ENCODE data around the gene SYNDIG1L. TPM values are rescaled to one million over a fixed set of nuclear protein-coding genes. Genes with fewer than 3 reads are reported as not detected.

Gene SYNDIG1L
- total and polyA plus RNA-seq, 2 donors from 2014 or later = 0.13 to 0.47 TPM

DNA sequence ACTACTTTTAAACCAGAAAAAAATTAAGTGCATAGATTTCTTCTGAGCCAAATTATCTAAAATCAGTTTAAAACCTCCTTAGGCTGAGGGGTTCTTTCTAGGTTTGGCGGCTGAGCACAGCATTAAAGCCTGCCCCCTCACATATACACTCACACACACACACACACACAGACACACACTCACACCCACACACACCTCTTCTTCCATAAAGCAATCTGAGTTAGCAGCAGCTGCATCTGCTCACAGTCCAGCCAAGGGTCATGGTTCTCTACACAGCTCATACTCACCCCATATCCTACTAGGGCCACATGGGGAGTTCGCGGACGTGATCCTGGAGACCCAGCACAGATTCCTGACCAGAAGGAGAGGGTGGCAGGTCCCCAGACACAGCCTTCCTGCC lies 12.4 kb downstream of the SYNDIG1L start:
- H3K9me3 ChIP-seq (ENCODE audit: control insufficient read depth in 2 of 3, insufficient read depth in 1 of 3, low read length in 3 of 3) = no peaks in the 10 kb centered on the region
- TF ChIP-seq, protein P1, sequence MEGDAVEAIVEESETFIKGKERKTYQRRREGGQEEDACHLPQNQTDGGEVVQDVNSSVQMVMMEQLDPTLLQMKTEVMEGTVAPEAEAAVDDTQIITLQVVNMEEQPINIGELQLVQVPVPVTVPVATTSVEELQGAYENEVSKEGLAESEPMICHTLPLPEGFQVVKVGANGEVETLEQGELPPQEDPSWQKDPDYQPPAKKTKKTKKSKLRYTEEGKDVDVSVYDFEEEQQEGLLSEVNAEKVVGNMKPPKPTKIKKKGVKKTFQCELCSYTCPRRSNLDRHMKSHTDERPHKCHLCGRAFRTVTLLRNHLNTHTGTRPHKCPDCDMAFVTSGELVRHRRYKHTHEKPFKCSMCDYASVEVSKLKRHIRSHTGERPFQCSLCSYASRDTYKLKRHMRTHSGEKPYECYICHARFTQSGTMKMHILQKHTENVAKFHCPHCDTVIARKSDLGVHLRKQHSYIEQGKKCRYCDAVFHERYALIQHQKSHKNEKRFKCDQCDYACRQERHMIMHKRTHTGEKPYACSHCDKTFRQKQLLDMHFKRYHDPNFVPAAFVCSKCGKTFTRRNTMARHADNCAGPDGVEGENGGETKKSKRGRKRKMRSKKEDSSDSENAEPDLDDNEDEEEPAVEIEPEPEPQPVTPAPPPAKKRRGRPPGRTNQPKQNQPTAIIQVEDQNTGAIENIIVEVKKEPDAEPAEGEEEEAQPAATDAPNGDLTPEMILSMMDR (IDR thresholded peaks at IDR 0.05; ENCODE audit: borderline replicate concordance, extremely low read depth, insufficient read depth) = no peak
- peak in 3 of 5 donors; percentile 32 to 71 (median 62) for DNase-seq
- H3K4me1 ChIP-seq (ENCODE audit: control insufficient read depth in 2 of 3, insufficient read depth in 2 of 3, low read depth in 1 of 3, low read length in 3 of 3) = no peaks in the 10 kb centered on the region
- intact Hi-C loops (cut with DNase I) = no loop called here
- no peak overlapping the region for H3K27ac ChIP-seq (ENCODE audit: low read depth in 2 of 2, low read length in 2 of 2)
- H3K9ac ChIP-seq (ENCODE audit: low read length in 3 of 3) = no peak overlapping the region
- H3K4me3 ChIP-seq (ENCODE audit: low read length in 3 of 3) = no peak overlapping the region
- FAIRE-seq = no peak
- no peaks in the 10 kb centered on the region for H3K27me3 ChIP-seq (ENCODE audit: control insufficient read depth, insufficient read depth, low read length)
- no peaks in the 10 kb centered on the region for H3K36me3 ChIP-seq (ENCODE audit: control insufficient read depth in 2 of 3, insufficient read depth in 3 of 3, low read length in 3 of 3)

DNA sequence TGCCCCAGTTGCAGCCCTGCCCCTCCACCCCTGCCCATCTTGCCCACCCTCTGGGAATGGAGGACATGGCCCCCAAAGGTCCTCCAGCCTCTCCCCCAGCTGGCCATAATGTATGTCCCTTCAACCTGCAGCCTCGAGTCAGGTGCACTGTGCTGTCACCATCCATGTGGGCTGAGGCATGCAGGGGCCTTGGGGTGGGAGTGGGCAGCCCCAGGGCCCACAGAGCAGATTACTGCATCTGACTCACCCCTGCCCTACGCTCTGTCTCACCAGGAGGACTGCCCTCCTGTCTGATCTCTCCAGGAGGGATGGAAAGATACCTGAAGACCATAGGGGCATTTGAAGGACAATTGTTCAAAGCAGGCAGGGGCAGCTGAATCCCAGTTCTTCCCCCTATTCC lies 13.3 kb downstream of the SYNDIG1L start:
- TF ChIP-seq, protein P1 (IDR thresholded peaks at IDR 0.05; ENCODE audit: borderline replicate concordance, extremely low read depth, insufficient read depth) = no peak
- Histone ChIP-seq H3K4me1 (ENCODE audit: control insufficient read depth in 2 of 3, insufficient read depth in 2 of 3, low read depth in 1 of 3, low read length in 3 of 3) (no peaks in the 10 kb centered on the region), H3K27me3 (ENCODE audit: control insufficient read depth, insufficient read depth, low read length) (no peaks in the 10 kb centered on the region), H3K36me3 (ENCODE audit: control insufficient read depth in 2 of 3, insufficient read depth in 3 of 3, low read length in 3 of 3) (no peaks in the 10 kb centered on the region), H3K4me3 (ENCODE audit: low read length in 3 of 3) (no peak overlapping the region), H3K27ac (ENCODE audit: low read depth in 2 of 2, low read length in 2 of 2) (no peak overlapping the region), H3K9ac (ENCODE audit: low read length in 3 of 3) (no peak overlapping the region), H3K9me3 (ENCODE audit: control insufficient read depth in 2 of 3, insufficient read depth in 1 of 3, low read length in 3 of 3) (no peaks in the 10 kb centered on the region)
- FAIRE-seq = no peak
- intact Hi-C loops (cut with DNase I) = no loop called here
- peak in 1 of 5 donors; percentile 51 for DNase-seq

DNA sequence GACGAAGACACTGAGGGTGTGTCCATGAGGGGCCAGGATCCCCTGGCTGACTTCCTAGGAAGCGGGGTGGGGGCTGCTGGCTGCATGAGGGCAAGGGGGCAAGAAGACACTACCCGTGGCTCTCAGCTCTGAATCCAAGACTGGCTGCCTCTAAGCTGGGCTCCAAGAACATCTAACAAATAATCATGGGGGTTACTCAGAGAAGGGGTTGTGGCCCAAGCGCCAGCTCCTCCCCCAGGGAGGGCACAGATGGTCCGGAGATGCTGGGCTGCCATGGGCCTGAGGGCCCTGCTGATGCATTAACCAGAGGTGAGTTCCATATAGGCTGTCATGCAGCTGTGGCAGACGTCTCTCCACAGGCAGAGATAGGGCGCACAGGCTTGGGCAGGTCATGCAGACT lies 14.3 kb downstream of the SYNDIG1L start:
- Histone ChIP-seq H3K4me3 (ENCODE audit: low read length in 3 of 3) (no peak overlapping the region), H3K9ac (ENCODE audit: low read length in 3 of 3) (no peak overlapping the region), H3K4me1 (ENCODE audit: control insufficient read depth in 2 of 3, insufficient read depth in 2 of 3, low read depth in 1 of 3, low read length in 3 of 3) (no peaks in the 10 kb centered on the region), H3K36me3 (ENCODE audit: control insufficient read depth in 2 of 3, insufficient read depth in 3 of 3, low read length in 3 of 3) (no peaks in the 10 kb centered on the region), H3K27me3 (ENCODE audit: control insufficient read depth, insufficient read depth, low read length) (no peaks in the 10 kb centered on the region), H3K27ac (ENCODE audit: low read depth in 2 of 2, low read length in 2 of 2) (no peak overlapping the region), H3K9me3 (ENCODE audit: control insufficient read depth in 2 of 3, insufficient read depth in 1 of 3, low read length in 3 of 3) (no peaks in the 10 kb centered on the region)
- DNase-seq = peak in 1 of 5 donors; percentile 39
- TF ChIP-seq, protein P1 (IDR thresholded peaks at IDR 0.05; ENCODE audit: borderline replicate concordance, extremely low read depth, insufficient read depth) = no peak
- FAIRE-seq = no peak
- intact Hi-C loops (cut with DNase I) = no loop called here

DNA sequence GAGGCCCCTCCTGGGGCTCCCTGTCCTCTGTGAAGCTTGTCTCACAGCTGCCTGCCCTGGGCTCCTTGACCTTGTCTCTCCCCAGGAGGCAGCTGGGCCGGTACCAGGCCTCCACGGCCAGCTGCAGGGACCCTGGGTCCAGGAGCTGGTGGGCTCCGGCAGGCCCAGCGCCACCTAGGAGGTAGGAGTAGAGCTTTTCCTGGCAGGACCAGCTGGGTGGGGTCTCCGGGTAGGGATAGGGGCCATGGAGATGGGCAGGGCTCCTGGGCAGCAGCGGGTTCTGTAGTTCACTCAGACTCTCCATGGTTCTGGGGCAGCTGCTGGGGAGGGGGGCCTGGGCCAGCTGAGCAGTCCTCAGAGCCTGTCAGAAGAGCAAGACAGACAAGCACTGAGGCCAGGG lies 16.6 kb downstream of the SYNDIG1L start:
- Histone ChIP-seq H3K27me3 (ENCODE audit: control insufficient read depth, insufficient read depth, low read length) (no peaks in the 10 kb centered on the region), H3K9me3 (ENCODE audit: control insufficient read depth in 2 of 3, insufficient read depth in 1 of 3, low read length in 3 of 3) (no peaks in the 10 kb centered on the region), H3K4me1 (ENCODE audit: control insufficient read depth in 2 of 3, insufficient read depth in 2 of 3, low read depth in 1 of 3, low read length in 3 of 3) (no peaks in the 10 kb centered on the region), H3K36me3 (ENCODE audit: control insufficient read depth in 2 of 3, insufficient read depth in 3 of 3, low read length in 3 of 3) (no peaks in the 10 kb centered on the region), H3K9ac (ENCODE audit: low read length in 3 of 3) (no peak overlapping the region), H3K27ac (ENCODE audit: low read depth in 2 of 2, low read length in 2 of 2) (no peak overlapping the region), H3K4me3 (ENCODE audit: low read length in 3 of 3) (no peak overlapping the region)
- intact Hi-C loops (cut with DNase I) = no loop called here
- TF ChIP-seq, protein P1 (IDR thresholded peaks at IDR 0.05; ENCODE audit: borderline replicate concordance, extremely low read depth, insufficient read depth) = no peak
- no peak for FAIRE-seq
- peak in 1 of 5 donors; percentile 45 for DNase-seq

Data from kidney (tissue), 14 donors.